Stimulated activated CD4-positive, alpha-beta T cell treated with anti-CD3 and anti-CD28 coated beads, Interleukin-12 subunit alpha, Interleukin-12 subunit beta, amount 100 ng/mL, for 4 hours (primary cell): ENCODE measurements around the gene CEACAM3.
A peak's percentile ranks its signal among the peaks of the same experiment; 100 is the strongest.

Source experiments
- DNase-seq: peaks from one replicate; pipeline ENCODE4 v3.0.0-alpha.2; 2020

The CEACAM3 gene

GRCh38 chr19:41793414-41793727, 3.0 kb upstream of the CEACAM3 start:
- no peak for DNase-seq

GRCh38 chr19:41795031-41795461, 1.3 kb upstream of the CEACAM3 start:
- peak; percentile 45 for DNase-seq

GRCh38 chr19:41796901-41797300, 514 bp downstream of the CEACAM3 start:
- no peak for DNase-seq

- DNase-seq, result no peak
Observed at GRCh38 chr19:41799444-41800000, 3.1 kb downstream of the CEACAM3 start.

GRCh38 chr19:41801031-41801430, 4.6 kb downstream of the CEACAM3 start:
- DNase-seq, result no peak

- DNase-seq, result no peak
Observed at GRCh38 chr19:41801792-41802211, 5.4 kb downstream of the CEACAM3 start.

GRCh38 chr19:41802770-41803169, 6.4 kb downstream of the CEACAM3 start:
- no peak for DNase-seq

- no peak for DNase-seq
Observed at GRCh38 chr19:41804336-41804735, 7.9 kb downstream of the CEACAM3 start.

- no peak for DNase-seq
Observed at GRCh38 chr19:41807176-41807575, 10.8 kb downstream of the CEACAM3 start.

- no peak for DNase-seq
Observed at GRCh38 chr19:41808663-41809566, 12.5 kb downstream of the CEACAM3 start.

- no peak for DNase-seq
Observed at GRCh38 chr19:41810301-41810700, 13.9 kb downstream of the CEACAM3 start.

- DNase-seq, result no peak
Observed at GRCh38 chr19:41811036-41811435, 14.6 kb downstream of the CEACAM3 start.

GRCh38 chr19:41811981-41812380, 15.6 kb downstream of the CEACAM3 start:
- no peak for DNase-seq

GRCh38 chr19:41813911-41814310, 17.5 kb downstream of the CEACAM3 start:
- no peak for DNase-seq

GRCh38 chr19:41815301-41815700, 18.9 kb downstream of the CEACAM3 start:
- no peak for DNase-seq

GRCh38 chr19:41816761-41817160, 20.4 kb downstream of the CEACAM3 start:
- DNase-seq, result no peak

GRCh38 chr19:41821003-41821735, 24.8 kb downstream of the CEACAM3 start:
- DNase-seq, result no peak

- DNase-seq, result no peak
Observed at GRCh38 chr19:41837981-41838708, 41.8 kb downstream of the CEACAM3 start.

GRCh38 chr19:41839211-41839610, 42.8 kb downstream of the CEACAM3 start:
- DNase-seq, result no peak

- no peak for DNase-seq
Observed at GRCh38 chr19:41843371-41843770, 47.0 kb downstream of the CEACAM3 start.

GRCh38 chr19:41844601-41845000, 48.2 kb downstream of the CEACAM3 start, which contains the start of gene LYPD4:
Gene LYPD4 (minus strand): TSS chr19:41844683. CDS start chr19:41839285, 5,398 bp downstream.
- DNase-seq, result no peak

- DNase-seq, result no peak
Observed at GRCh38 chr19:41845001-41845050, 48.4 kb downstream of the CEACAM3 start, which contains the start of gene DMRTC2. Gene DMRTC2 (plus strand): TSS chr19:41845042. CDS start chr19:41847429, 2,387 bp downstream.

- no peak for DNase-seq
Observed at GRCh38 chr19:41845051-41845590, 48.7 kb downstream of the CEACAM3 start.
